Measurements from ENCODE around the gene OSGIN1. TPM values are rescaled to one million over a fixed set of nuclear protein-coding genes. Genes with fewer than 3 reads are reported as not detected.

Gene OSGIN1
- total and polyA plus RNA-seq, 2 donors from 2014 or later: 6.3 to 14.5 TPM

- DNase-seq: no peak
- no peaks in the 10 kb centered on the region for H3K36me3 ChIP-seq (ENCODE audit: control insufficient read depth in 2 of 3, insufficient read depth in 3 of 3, low read length in 3 of 3)
- no peak for FAIRE-seq
- H3K27ac ChIP-seq (ENCODE audit: low read depth in 2 of 2, low read length in 2 of 2): no peak overlapping the region
- H3K4me3 ChIP-seq (ENCODE audit: low read length in 3 of 3): no peak overlapping the region
- no peaks in the 10 kb centered on the region for H3K27me3 ChIP-seq (ENCODE audit: control insufficient read depth, insufficient read depth, low read length)
- TF ChIP-seq CTCF (IDR thresholded peaks at IDR 0.05; ENCODE audit: borderline replicate concordance, extremely low read depth, insufficient read depth): no peak
- no peaks in the 10 kb centered on the region for H3K9me3 ChIP-seq (ENCODE audit: control insufficient read depth in 2 of 3, insufficient read depth in 1 of 3, low read length in 3 of 3)
- intact Hi-C loops (cut with DNase I): no loop called here
- H3K4me1 ChIP-seq (ENCODE audit: control insufficient read depth in 2 of 3, insufficient read depth in 2 of 3, low read depth in 1 of 3, low read length in 3 of 3): no peaks in the 10 kb centered on the region
- no peak overlapping the region for H3K9ac ChIP-seq (ENCODE audit: low read length in 3 of 3)
Observed at GRCh38 chr16:83971165-83972130, 18.4 kb downstream of the OSGIN1 start.

GRCh38 chr16:83972256-83973008 lies 19.4 kb downstream of the OSGIN1 start:
- DNase-seq (no peak), FAIRE-seq (no peak)
- no peaks in the 10 kb centered on the region for H3K27me3 ChIP-seq (ENCODE audit: control insufficient read depth, insufficient read depth, low read length)
- no peak overlapping the region for H3K4me3 ChIP-seq (ENCODE audit: low read length in 3 of 3)
- no peaks in the 10 kb centered on the region for H3K36me3 ChIP-seq (ENCODE audit: control insufficient read depth in 2 of 3, insufficient read depth in 3 of 3, low read length in 3 of 3)
- intact Hi-C loops (cut with DNase I): no loop called here
- no peak overlapping the region for H3K9ac ChIP-seq (ENCODE audit: low read length in 3 of 3)
- TF ChIP-seq CTCF (IDR thresholded peaks at IDR 0.05; ENCODE audit: borderline replicate concordance, extremely low read depth, insufficient read depth): no peak
- H3K27ac ChIP-seq (ENCODE audit: low read depth in 2 of 2, low read length in 2 of 2): no peak overlapping the region
- H3K4me1 ChIP-seq (ENCODE audit: control insufficient read depth in 2 of 3, insufficient read depth in 2 of 3, low read depth in 1 of 3, low read length in 3 of 3): no peaks in the 10 kb centered on the region
- no peaks in the 10 kb centered on the region for H3K9me3 ChIP-seq (ENCODE audit: control insufficient read depth in 2 of 3, insufficient read depth in 1 of 3, low read length in 3 of 3)

DNA sequence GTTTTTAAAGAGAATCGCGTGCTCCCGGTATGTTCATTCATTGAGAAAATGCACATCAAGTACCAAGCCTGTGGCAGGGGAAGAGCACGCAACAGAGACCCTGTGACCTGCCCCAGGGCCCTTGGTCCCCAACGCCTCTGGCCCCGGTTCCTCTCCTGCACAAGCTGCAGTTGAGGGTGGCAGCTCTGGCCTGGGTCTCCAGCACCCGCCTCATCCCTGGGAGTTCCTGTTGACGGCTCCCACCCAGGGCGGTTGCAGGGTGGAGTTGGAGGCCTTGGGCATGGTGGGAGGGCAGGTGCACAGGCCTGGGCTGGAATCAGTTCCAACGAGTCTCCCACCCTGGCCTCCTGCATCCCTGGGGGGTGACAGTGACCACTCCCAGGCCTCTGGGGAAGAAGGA lies 20.0 kb downstream of the OSGIN1 start:
- no peak overlapping the region for H3K27ac ChIP-seq (ENCODE audit: low read depth in 2 of 2, low read length in 2 of 2)
- no peaks in the 10 kb centered on the region for H3K4me1 ChIP-seq (ENCODE audit: control insufficient read depth in 2 of 3, insufficient read depth in 2 of 3, low read depth in 1 of 3, low read length in 3 of 3)
- FAIRE-seq (no peak), DNase-seq (no peak)
- H3K36me3 ChIP-seq (ENCODE audit: control insufficient read depth in 2 of 3, insufficient read depth in 3 of 3, low read length in 3 of 3): no peaks in the 10 kb centered on the region
- TF ChIP-seq CTCF (IDR thresholded peaks at IDR 0.05; ENCODE audit: borderline replicate concordance, extremely low read depth, insufficient read depth): no peak
- intact Hi-C loops (cut with DNase I): no loop called here
- H3K9me3 ChIP-seq (ENCODE audit: control insufficient read depth in 2 of 3, insufficient read depth in 1 of 3, low read length in 3 of 3): peaks cover 0 to 1% (median under 1%) of the 10 kb centered on the region in 3 donors
- no peak overlapping the region for H3K4me3 ChIP-seq (ENCODE audit: low read length in 3 of 3)
- no peaks in the 10 kb centered on the region for H3K27me3 ChIP-seq (ENCODE audit: control insufficient read depth, insufficient read depth, low read length)
- no peak overlapping the region for H3K9ac ChIP-seq (ENCODE audit: low read length in 3 of 3)

All from kidney (tissue), 14 donors.